Sigmoid colon (tissue), 4 donors: ENCODE results near the gene APOLD1.

ENCODE experiments used
- CTCF ChIP-seq, 4 experiments: fragments of 450-650 bp in 3 of 4; fragments of 200-600 bp in 1 of 4; IDR thresholded peaks; one replicate each; pipeline ENCODE4 v1.5.1; 2016 to 2019; ENCODE audit warnings: antibody characterized with exemption in 4 of 4, mild to moderate bottlenecking in 3 of 4, moderate library complexity in 2 of 4
- EP300 ChIP-seq, 4 donors: sonication (generic); formaldehyde crosslinking; IDR thresholded peaks; one replicate each; pipeline ENCODE4 v1.6.1; 2017; ENCODE audit warnings: antibody characterized with exemption in 4 of 4
- POLR2A ChIP-seq, 2 donors: fragments of 450-650 bp; IDR thresholded peaks; one replicate each; pipeline ENCODE4 v1.6.1; 2016; ENCODE audit warnings: antibody characterized with exemption in 2 of 2, mild to moderate bottlenecking in 2 of 2, moderate library complexity in 2 of 2
- POLR2AphosphoS5 ChIP-seq, 4 donors: sonication (generic); formaldehyde crosslinking; IDR thresholded peaks; one replicate each; pipeline ENCODE4 v1.6.1; 2017; ENCODE audit warnings: antibody characterized with exemption in 4 of 4

GRCh38 chr12:12736759-12737676 is 48.4 kb upstream of the APOLD1 start:
- TF ChIP-seq CTCF (IDR thresholded peaks at IDR 0.05) = peak in 3 of 4 experiments; percentile 25 to 56 (median 29)
- TF ChIP-seq POLR2A (IDR thresholded peaks at IDR 0.05) = no peak
- TF ChIP-seq POLR2AphosphoS5 (IDR thresholded peaks at IDR 0.05) = peak in 2 of 4 donors; percentile 11 to 13
- TF ChIP-seq EP300 (IDR thresholded peaks at IDR 0.05) = no peak
